H1 (cell line): Measurements from ENCODE around the gene IFTAP. TPM values are rescaled to one million over a fixed set of nuclear protein-coding genes. Genes with fewer than 3 reads are reported as not detected.

Experiments
- CTCF ChIA-PET: fragments of 300-600 bp; sonication (Branson Sonifier 250); formaldehyde crosslinking; loops from one replicate; lab custom pipeline; 2021; ENCODE audit not compliant: partially characterized antibody; lab: Charles Lee
- POLR2A ChIA-PET: fragments of 300-600 bp; sonication (Branson Sonifier 250); formaldehyde crosslinking; loops from one replicate; lab custom pipeline; 2021; ENCODE audit warnings: inconsistent platforms; ENCODE audit not compliant: partially characterized antibody; lab: Charles Lee
- DNase-seq, 2 experiments: peaks; one replicate each; pipeline versions ENCODE4 v3.0.0 to v3.0.0-alpha.2; 2010 to 2022; ENCODE audit warnings: low spot score in 2 of 2, low read depth in 1 of 2, mixed read lengths in 1 of 2
- FAIRE-seq: peaks from 2 replicates; lab custom pipeline; 2011; peaks lifted over from hg19 to GRCh38; lab: Jason Lieb, UNC
- H2AFZ ChIP-seq: 2 replicates; pipeline ENCODE4 v1.8.1; 2012; ENCODE audit warnings: low read length, inconsistent platforms
- H2AK5ac ChIP-seq: 2 replicates; pipeline ENCODE4 v1.6.1; 2013; ENCODE audit warnings: low read depth, low read length
- H2BK120ac ChIP-seq: replicated peaks from 2 replicates; pipeline ENCODE3; 2013; ENCODE audit warnings: low read depth, low read length, inconsistent platforms
- H2BK12ac ChIP-seq: 2 replicates; pipeline ENCODE4 v1.6.1; 2013; ENCODE audit warnings: low read depth, low read length
- H2BK15ac ChIP-seq: 2 replicates; pipeline ENCODE4 v1.6.1; 2013; ENCODE audit warnings: low read length
- H2BK20ac ChIP-seq: 2 replicates; pipeline ENCODE4 v1.6.1; 2013; ENCODE audit warnings: low read length
- H2BK5ac ChIP-seq: 2 replicates; pipeline ENCODE4 v1.6.1; 2013; ENCODE audit warnings: low read depth, low read length
- H3K14ac ChIP-seq: 2 replicates; pipeline ENCODE4 v1.6.1; 2013; ENCODE audit warnings: inconsistent platforms; ENCODE audit not compliant: insufficient read length
- H3K18ac ChIP-seq: 2 replicates; pipeline ENCODE4 v1.6.1; 2013; ENCODE audit warnings: low read length; ENCODE audit errors: extremely low read depth
- H3K23ac ChIP-seq: 2 replicates; pipeline ENCODE4 v1.6.1; 2013; ENCODE audit warnings: inconsistent platforms; ENCODE audit not compliant: insufficient read length
- H3K23me2 ChIP-seq: 2 replicates; pipeline ENCODE4 v1.6.1; 2013; ENCODE audit warnings: low read depth, low read length
- H3K27ac ChIP-seq: 2 replicates; pipeline ENCODE4 v1.6.1; 2011; ENCODE audit warnings: low read depth, low read length, inconsistent platforms
- H3K27me3 ChIP-seq, 4 experiments: replicated peaks in 1 of 4; 1 replicate in 1 of 4; 2 replicates in 3 of 4; pipeline versions ENCODE4 v1.6.1 to v1.8.1; 2011 to 2013; ENCODE audit warnings: low read length in 3 of 4, mild to moderate bottlenecking in 3 of 4, inconsistent platforms in 2 of 4, mixed read lengths in 2 of 4, moderate library complexity in 1 of 4; ENCODE audit not compliant: control insufficient read depth in 3 of 4, insufficient read depth in 3 of 4; ENCODE audit errors: extremely low read depth in 1 of 4
- H3K36me3 ChIP-seq, 4 experiments: 2 replicates each; pipeline versions ENCODE4 v1.6.1 to v1.8.1; 2011 to 2013; ENCODE audit warnings: mild to moderate bottlenecking in 4 of 4, low read length in 3 of 4, moderate library complexity in 2 of 4, control low read depth in 1 of 4, inconsistent platforms in 1 of 4; ENCODE audit not compliant: insufficient read depth in 4 of 4, control insufficient read depth in 2 of 4
- H3K4ac ChIP-seq: replicated peaks from 2 replicates; pipeline ENCODE3; 2013; ENCODE audit warnings: low read length, low read depth, mixed read lengths, inconsistent platforms; ENCODE audit not compliant: insufficient read length
- H3K4me1 ChIP-seq, 4 experiments: replicated peaks in 1 of 4; 1 replicate in 1 of 4; 2 replicates in 3 of 4; pipeline versions ENCODE4 v1.6.1 to v1.8.1; 2011 to 2013; ENCODE audit warnings: low read length in 3 of 4, inconsistent platforms in 2 of 4, mixed read lengths in 1 of 4; ENCODE audit not compliant: insufficient read depth in 4 of 4, control insufficient read depth in 3 of 4
- H3K4me2 ChIP-seq, 2 experiments: 2 replicates each; pipeline versions ENCODE4 v1.6.1 to v1.8.1; 2011 to 2013; ENCODE audit warnings: low read depth in 2 of 2, low read length in 2 of 2, control low read depth in 1 of 2, inconsistent platforms in 1 of 2, mild to moderate bottlenecking in 1 of 2; ENCODE audit not compliant: insufficient read depth in 1 of 2
- H3K4me3 ChIP-seq, 4 experiments: fragments of 200-600, 300-600 bp in 1 of 4; sonication (generic), shearing (Covaris generic), sonication (Bioruptor Twin) in 1 of 4; 2 replicates each; pipeline versions ENCODE4 v1.5.1 to v1.8.1; 2011 to 2016; ENCODE audit warnings: low read length in 4 of 4, low read depth in 3 of 4, control low read depth in 2 of 4, inconsistent platforms in 2 of 4, mild to moderate bottlenecking in 2 of 4, mixed read lengths in 1 of 4, moderate library complexity in 1 of 4; ENCODE audit not compliant: insufficient read depth in 2 of 4; ENCODE audit errors: extremely low read depth in 1 of 4
- H3K56ac ChIP-seq: replicated peaks from 2 replicates; pipeline ENCODE3; 2013; ENCODE audit warnings: low read depth, mild to moderate bottlenecking, mixed read lengths, low read length, inconsistent platforms; ENCODE audit not compliant: insufficient read length
- H3K79me1 ChIP-seq: 2 replicates; pipeline ENCODE4 v1.6.1; 2013; ENCODE audit warnings: low read depth, low read length, control low read depth
- H3K79me2 ChIP-seq, 2 experiments: 2 replicates each; pipeline versions ENCODE4 v1.6.1 to v1.8.1; 2012 to 2013; ENCODE audit warnings: low read length in 2 of 2, mild to moderate bottlenecking in 2 of 2, inconsistent platforms in 1 of 2; ENCODE audit not compliant: insufficient read depth in 2 of 2, control insufficient read depth in 1 of 2
- H3K9ac ChIP-seq, 4 experiments: replicated peaks in 1 of 4; 1 replicate in 1 of 4; 2 replicates in 3 of 4; pipeline versions ENCODE4 v1.6.1 to v1.8.1; 2011 to 2013; ENCODE audit warnings: low read depth in 3 of 4, low read length in 3 of 4, control low read depth in 2 of 4, mild to moderate bottlenecking in 2 of 4, moderate library complexity in 2 of 4, inconsistent platforms in 1 of 4; ENCODE audit errors: extremely low read depth in 1 of 4
- H3K9me3 ChIP-seq, 2 experiments: 2 replicates each; pipeline versions ENCODE4 v1.6.1 to v1.8.1; 2012 to 2013; ENCODE audit warnings: mild to moderate bottlenecking in 2 of 2, moderate library complexity in 2 of 2, control low read depth in 1 of 2, inconsistent platforms in 1 of 2, low read depth in 1 of 2, low read length in 1 of 2, mixed read lengths in 1 of 2; ENCODE audit not compliant: insufficient read depth in 2 of 2
- H4K20me1 ChIP-seq, 2 experiments: replicated peaks in 1 of 2; 2 replicates each; pipeline versions ENCODE3 to v1.8.1; 2011 to 2013; ENCODE audit warnings: inconsistent platforms in 2 of 2, low read length in 2 of 2, mild to moderate bottlenecking in 1 of 2; ENCODE audit not compliant: insufficient read depth in 2 of 2, control insufficient read depth in 1 of 2
- H4K5ac ChIP-seq: 2 replicates; pipeline ENCODE4 v1.6.1; 2013; ENCODE audit warnings: low read length, low read depth, mixed read lengths, inconsistent platforms; ENCODE audit not compliant: insufficient read length
- H4K8ac ChIP-seq: 2 replicates; pipeline ENCODE4 v1.8.0; 2013; ENCODE audit warnings: mild to moderate bottlenecking, moderate library complexity, low read length, inconsistent platforms; ENCODE audit not compliant: insufficient read depth; ENCODE audit errors: extremely low read depth
- H4K91ac ChIP-seq: replicated peaks from 2 replicates; pipeline ENCODE3; 2013; ENCODE audit warnings: low read length, mixed read lengths, inconsistent platforms; ENCODE audit not compliant: insufficient read length
- BACH1 ChIP-seq: IDR thresholded peaks from 2 replicates; pipeline ENCODE4 v1.6.1; 2012; ENCODE audit warnings: low read length, improper control_type of control experiment
- CTCF ChIP-seq, 3 experiments: IDR thresholded peaks; 1 replicate in 2 of 3; 2 replicates in 1 of 3; pipeline versions ENCODE4 v1.5.1 to v1.6.1; 2011; ENCODE audit warnings: low read length in 3 of 3, mild to moderate bottlenecking in 3 of 3, inconsistent platforms in 2 of 3, low read depth in 1 of 3, moderate library complexity in 1 of 3; ENCODE audit not compliant: insufficient read depth in 1 of 3; ENCODE audit errors: control extremely low read depth in 1 of 3
- EP300 ChIP-seq, 2 experiments: IDR thresholded peaks; 1 replicate in 1 of 2; 2 replicates in 1 of 2; pipeline ENCODE4 v1.6.1; 2011 to 2012; ENCODE audit warnings: low read depth in 2 of 2, low read length in 2 of 2, mild to moderate bottlenecking in 2 of 2, borderline replicate concordance in 1 of 2, inconsistent platforms in 1 of 2, moderate library complexity in 1 of 2
- SAP30 ChIP-seq: fragments of 300-600 bp; sonication (generic); IDR thresholded peaks from 2 replicates; pipeline ENCODE4 v1.7.1; 2012; ENCODE audit warnings: low read length, moderate library complexity, mild to moderate bottlenecking, inconsistent platforms; ENCODE audit not compliant: insufficient read depth, insufficient replicate concordance
- SRF ChIP-seq: IDR thresholded peaks from 2 replicates; pipeline ENCODE4 v1.6.1; 2011; ENCODE audit warnings: mild to moderate bottlenecking, low read depth, low read length, moderate library complexity
- TAF1 ChIP-seq: IDR thresholded peaks from 2 replicates; pipeline ENCODE4 v1.6.1; 2011; ENCODE audit warnings: mild to moderate bottlenecking, low read depth, low read length
- TBP ChIP-seq: IDR thresholded peaks from 2 replicates; pipeline ENCODE4 v1.6.1; 2011; ENCODE audit warnings: low read depth, low read length, improper control_type of control experiment
- ZNF274 ChIP-seq: IDR thresholded peaks from 2 replicates; pipeline ENCODE4 v1.7.0; 2012; ENCODE audit warnings: low read length, borderline replicate concordance; ENCODE audit errors: extremely low read depth
- WGBS, 2 experiments: shearing (Covaris generic) in 1 of 2; methylation state at CpG; one replicate each; pipeline versions ENCODE4 v1.1.6 to v1.1.7; 2013 to 2015; ENCODE audit warnings: low lambda C conversion rate in 2 of 2, mixed read lengths in 2 of 2, inconsistent platforms in 1 of 2, low coverage in 1 of 2, missing lambda C conversion rate in 1 of 2; ENCODE audit not compliant: insufficient replicate concordance in 2 of 2, insufficient coverage in 1 of 2, insufficient read length in 1 of 2; ENCODE audit errors: extremely low coverage in 1 of 2, missing lambda C conversion rate in 1 of 2; 5-methylcytosine and 5-hydroxymethylcytosine counted together
- polyA plus RNA-seq, 7 experiments: library from polyadenylated mRNA; depleted of rRNA in 3 of 7; stranded (reverse) in 5 of 7; unstranded in 2 of 7; fragments of >200 nt in 5 of 7; fragments of 200-250 nt in 2 of 7; gene quantifications; 1 replicate in 5 of 7; 2 replicates in 1 of 7; 4 replicates in 1 of 7; pipeline versions ENCODE4 v1.2.1 to v1.2.3, GENCODE V29; 2011 to 2013; ENCODE audit warnings: missing spikeins in 2 of 7, mixed read lengths in 2 of 7
- total RNA-seq: library from RNA; stranded (reverse); fragmentation: NEBNext Ultra II Directional; extraction: Animal tissue kit (Norgen Biotek cat#: 25700); gene quantifications from 2 replicates; pipeline ENCODE4 v1.2.1, GENCODE V29; 2021

IFTAP gene
- total and polyA plus RNA-seq, 2 of the 8 experiments (the other 6 are each of a cell fraction or from before 2014, with no cell fraction given): 21.2 to 23.9 TPM

GRCh38 chr11:36600180-36600579, 5.9 kb downstream of the IFTAP start:
- CTCF ChIA-PET: interaction anchor here (1.0 to 1.1 kb wide), 2 partner anchors 107 to 147 kb away, joined by 3 read pairs; no protein-coding TSS in a partner anchor
- H4K91ac ChIP-seq: no peak overlapping the region
- peak in 1 of 2 experiments; percentile 49 for DNase-seq
- no peak overlapping the region for H3K4me2 ChIP-seq
- no peak for FAIRE-seq
- H2BK15ac ChIP-seq: no peak overlapping the region
- POLR2A ChIA-PET: no interaction called here
- H3K27ac ChIP-seq: no peak overlapping the region
- H2BK12ac ChIP-seq: no peak overlapping the region
- no peak overlapping the region for H4K8ac ChIP-seq
- no peak overlapping the region for H3K4me3 ChIP-seq
- no peak overlapping the region for H2BK5ac ChIP-seq
- 77% methylated on average over 7 of the region's 7 CpGs; no CpG with 5 or more reads in 1 of the 2 experiments for WGBS, 2 experiments
- no peak overlapping the region for H4K5ac ChIP-seq
- no peak overlapping the region for H2BK20ac ChIP-seq
- H2BK120ac ChIP-seq: no peak overlapping the region
- H3K4me1 ChIP-seq: no peaks in the 10 kb centered on the region; a peak in 1 of 7 replicates
- H4K20me1 ChIP-seq: no peaks in the 10 kb centered on the region
- no peaks in the 10 kb centered on the region for H3K79me2 ChIP-seq
- no peaks in the 10 kb centered on the region for H3K27me3 ChIP-seq
- H3K79me1 ChIP-seq: no peaks in the 10 kb centered on the region
- H2AK5ac ChIP-seq: no peak overlapping the region
- no peak overlapping the region for H3K23ac ChIP-seq
- no peak overlapping the region; a peak in 1 of 7 replicates for H3K9ac ChIP-seq
- H3K9me3 ChIP-seq: no peaks in the 10 kb centered on the region
- no peak overlapping the region for H2AFZ ChIP-seq
- no peak overlapping the region for H3K14ac ChIP-seq
- H3K36me3 ChIP-seq: no peaks in the 10 kb centered on the region
- H3K56ac ChIP-seq: no peak overlapping the region
- H3K4ac ChIP-seq: no peak overlapping the region
- H3K18ac ChIP-seq: no peak overlapping the region
- no peaks in the 10 kb centered on the region for H3K23me2 ChIP-seq
- TF ChIP-seq SRF: no peak
- TF ChIP-seq TAF1: no peak
- no peak for TF ChIP-seq CTCF (IDR thresholded peaks at IDR 0.05; ENCODE audit: control extremely low read depth in 1 of 3, insufficient read depth in 1 of 3, low read depth in 1 of 3, low read length in 3 of 3)
- TF ChIP-seq EP300 (IDR thresholded peaks at IDR 0.05; ENCODE audit: borderline replicate concordance in 1 of 2, low read depth in 2 of 2, low read length in 2 of 2): no peak
- TF ChIP-seq SAP30: no peak
- TF ChIP-seq TBP: no peak
- TF ChIP-seq BACH1: no peak
- no peak for TF ChIP-seq ZNF274
